Neural progenitor cell (in vitro differentiated cells): ENCODE results near the gene SCMH1. TPM values are rescaled to one million over a fixed set of nuclear protein-coding genes. Genes with fewer than 3 reads are reported as not detected.
"Not testable (repeated sequence)": the region's sequence is repeated elsewhere in the genome, so short reads cannot be mapped to it uniquely, and the experiment has no call there.

Source experiments
- DNase-seq: peaks from one replicate; pipeline ENCODE4 v3.0.0-alpha.2; 2016; ENCODE audit warnings: low spot score
- H2AFZ ChIP-seq: fragments of 200-600 bp; sonication (generic); replicated peaks from 2 replicates; pipeline ENCODE4 v1.6.1; 2016; ENCODE audit warnings: antibody characterized with exemption
- H3F3A ChIP-seq: fragments of 200-600 bp; sonication (generic); 2 replicates; pipeline ENCODE4 v1.6.1; 2016; ENCODE audit warnings: antibody characterized with exemption, low read depth
- H3K27ac ChIP-seq: fragments of 200-600 bp; sonication (generic); 2 replicates; pipeline ENCODE4 v1.5.1; 2016; ENCODE audit warnings: mild to moderate bottlenecking
- H3K27me3 ChIP-seq: fragments of 200-600 bp; sonication (generic); 2 replicates; pipeline ENCODE4 v1.6.1; 2016; ENCODE audit warnings: mild to moderate bottlenecking, moderate library complexity
- H3K36me3 ChIP-seq: fragments of 200-600 bp; sonication (generic); 2 replicates; pipeline ENCODE4 v1.5.1; 2016
- H3K4me1 ChIP-seq: fragments of 200-600 bp; sonication (generic); 2 replicates; pipeline ENCODE4 v1.6.1; 2016; ENCODE audit warnings: mixed run types
- H3K4me2 ChIP-seq: fragments of 200-600 bp; sonication (generic); 2 replicates; pipeline ENCODE4 v1.6.1; 2016
- H3K4me3 ChIP-seq: fragments of 200-600 bp; sonication (generic); 2 replicates; pipeline ENCODE4 v1.5.1; 2016
- H3K79me2 ChIP-seq: fragments of 200-600 bp; sonication (generic); 2 replicates; pipeline ENCODE4 v1.6.1; 2016; ENCODE audit warnings: low read depth
- H3K9ac ChIP-seq: fragments of 200-600 bp; sonication (generic); 2 replicates; pipeline ENCODE4 v1.6.1; 2016
- H3K9me3 ChIP-seq: fragments of 200-600 bp; sonication (generic); 2 replicates; pipeline ENCODE4 v1.5.1; 2016; ENCODE audit warnings: low read depth
- H4K20me1 ChIP-seq: fragments of 200-600 bp; sonication (generic); 2 replicates; pipeline ENCODE4 v1.6.1; 2016; ENCODE audit warnings: low read depth
- H3K27ac Mint-ChIP-seq: 3 replicates; pipeline ENCODE4 v1.8.0; 2021; ENCODE audit warnings: mixed read lengths
- H3K27me3 Mint-ChIP-seq: 2 replicates; pipeline ENCODE4 v1.8.0; 2022; ENCODE audit warnings: low read depth, mild to moderate bottlenecking, inconsistent platforms, moderate library complexity, mixed read lengths; ENCODE audit not compliant: insufficient read depth
- H3K36me3 Mint-ChIP-seq: 3 replicates; pipeline ENCODE4 v1.8.0; 2021; ENCODE audit warnings: mixed read lengths
- H3K4me1 Mint-ChIP-seq: 3 replicates; pipeline ENCODE4 v1.8.0; 2021; ENCODE audit warnings: mixed read lengths
- H3K4me3 Mint-ChIP-seq: 3 replicates; pipeline ENCODE4 v1.8.0; 2021; ENCODE audit warnings: mild to moderate bottlenecking, moderate library complexity, mixed read lengths
- H3K9me3 Mint-ChIP-seq: 3 replicates; pipeline ENCODE4 v1.8.0; 2020; ENCODE audit warnings: mixed read lengths
- CTCF ChIP-seq: fragments of 200-600 bp; sonication (generic); IDR thresholded peaks from 2 replicates; pipeline ENCODE4 v1.5.1; 2017; ENCODE audit warnings: antibody characterized with exemption, mild to moderate bottlenecking
- EZH2 ChIP-seq: fragments of 200-600 bp; sonication (generic); IDR thresholded peaks from 2 replicates; pipeline ENCODE4 v1.6.1; 2017; ENCODE audit warnings: antibody characterized with exemption, mild to moderate bottlenecking, moderate library complexity
- EZH2phosphoT487 ChIP-seq: fragments of 200-600 bp; sonication (generic); IDR thresholded peaks from 2 replicates; pipeline ENCODE4 v1.6.1; 2017; ENCODE audit warnings: antibody characterized with exemption
- total RNA-seq: library from RNA; depleted of rRNA; stranded (reverse); fragments of >200 nt; gene quantifications from 2 replicates; pipeline ENCODE4 v1.2.3, GENCODE V29; 2015; ENCODE audit warnings: low replicate concordance

The SCMH1 gene
- total RNA-seq, 1 donor from 2014 or later: 16.1 TPM

- Histone ChIP-seq H3K4me3 (no peak overlapping the region), H3K9me3 (peaks cover 10% of the 10 kb centered on the region), H3F3A (no peaks in the 10 kb centered on the region), H3K4me1 (no peaks in the 10 kb centered on the region), H3K27ac (no peak overlapping the region), H3K9ac (no peak overlapping the region), H3K36me3 (peaks cover 28% of the 10 kb centered on the region), H3K4me2 (no peak overlapping the region), H3K27me3 (no peaks in the 10 kb centered on the region), H3K79me2 (no peaks in the 10 kb centered on the region), H2AFZ (no peak overlapping the region), H4K20me1 (no peaks in the 10 kb centered on the region)
- no peak overlapping the region for H3K27ac Mint-ChIP-seq
- DNase-seq: no peak
- TF ChIP-seq CTCF: no peak
- no peak for TF ChIP-seq EZH2
- no peak for TF ChIP-seq EZH2phosphoT487
- peaks cover 41% of the 10 kb centered on the region for H3K36me3 Mint-ChIP-seq
- H3K27me3 Mint-ChIP-seq: no peaks in the 10 kb centered on the region
- H3K4me3 Mint-ChIP-seq: no peak overlapping the region
- H3K9me3 Mint-ChIP-seq: peaks cover 13% of the 10 kb centered on the region
- no peaks in the 10 kb centered on the region for H3K4me1 Mint-ChIP-seq
Measured at GRCh38 chr1:41144285-41144684, 97.8 kb downstream of the SCMH1 start.

GRCh38 chr1:41138549-41138948, 103.6 kb downstream of the SCMH1 start:
- peaks cover 15% of the 10 kb centered on the region for H3K9me3 ChIP-seq
- no peak overlapping the region for H3K27ac Mint-ChIP-seq
- H3K4me2 ChIP-seq: no peak overlapping the region
- no peaks in the 10 kb centered on the region for H3K4me1 ChIP-seq
- H3K36me3 Mint-ChIP-seq: peaks cover 70% of the 10 kb centered on the region
- H3F3A ChIP-seq: no peaks in the 10 kb centered on the region
- H3K79me2 ChIP-seq: no peaks in the 10 kb centered on the region
- no peaks in the 10 kb centered on the region for H3K4me1 Mint-ChIP-seq
- H3K36me3 ChIP-seq: peaks cover 28% of the 10 kb centered on the region
- no peak overlapping the region for H2AFZ ChIP-seq
- peaks cover 19% of the 10 kb centered on the region for H3K9me3 Mint-ChIP-seq
- H3K27ac ChIP-seq: no peak overlapping the region
- H4K20me1 ChIP-seq: no peaks in the 10 kb centered on the region
- no peak overlapping the region for H3K4me3 Mint-ChIP-seq
- no peak for DNase-seq
- no peak overlapping the region for H3K9ac ChIP-seq
- no peaks in the 10 kb centered on the region for H3K27me3 ChIP-seq
- TF ChIP-seq CTCF (no peak), EZH2 (no peak), EZH2phosphoT487 (no peak)
- peaks cover 2% of the 10 kb centered on the region for H3K27me3 Mint-ChIP-seq
- no peak overlapping the region for H3K4me3 ChIP-seq

DNA sequence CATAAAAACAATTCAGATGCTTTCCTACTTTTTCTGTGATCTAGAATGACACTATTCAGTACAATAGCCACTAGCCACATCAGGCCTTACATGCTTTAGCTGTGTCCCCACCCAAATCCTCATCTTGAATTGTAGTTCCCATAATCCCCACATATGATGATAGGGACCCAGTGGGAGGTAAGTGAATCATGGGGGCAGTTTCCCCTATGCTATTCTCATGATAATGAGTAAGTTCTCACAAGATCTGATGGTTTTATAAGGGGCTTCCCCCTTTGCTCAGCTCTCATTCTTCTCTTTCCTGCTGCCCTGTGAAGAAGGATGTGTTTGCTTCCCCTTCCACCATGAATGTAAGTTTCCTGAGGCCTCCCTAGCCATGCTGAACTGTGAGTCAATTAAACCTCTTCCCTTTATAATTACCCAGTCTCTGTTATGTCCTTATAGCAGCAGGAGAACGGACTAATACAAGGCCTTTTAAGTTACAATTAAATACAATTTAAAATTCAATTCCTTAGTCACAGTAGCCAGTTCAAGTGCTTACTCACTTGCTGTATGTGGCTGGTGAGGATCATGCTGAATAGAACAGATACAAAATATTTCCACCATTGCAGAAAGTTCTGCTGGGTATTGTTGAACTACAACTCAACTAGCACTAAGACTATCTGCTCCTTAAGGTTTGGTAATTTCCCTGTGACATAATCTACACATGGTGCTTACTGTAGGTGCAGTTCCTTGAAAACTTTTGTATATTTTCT, 106.7 kb downstream of the SCMH1 start:
- H3K79me2 ChIP-seq: no peaks in the 10 kb centered on the region
- H3K9me3 Mint-ChIP-seq: peaks cover 27% of the 10 kb centered on the region
- peaks cover 65% of the 10 kb centered on the region for H3K36me3 Mint-ChIP-seq
- peaks cover 13% of the 10 kb centered on the region for H3K36me3 ChIP-seq
- H3K4me3 ChIP-seq: no peak overlapping the region
- H3K4me2 ChIP-seq: no peak overlapping the region
- DNase-seq: no peak
- H3K27ac ChIP-seq: no peak overlapping the region
- H3K27me3 ChIP-seq: no peaks in the 10 kb centered on the region
- no peaks in the 10 kb centered on the region for H3K4me1 ChIP-seq
- no peaks in the 10 kb centered on the region for H3F3A ChIP-seq
- no peaks in the 10 kb centered on the region for H3K4me1 Mint-ChIP-seq
- no peak overlapping the region for H3K9ac ChIP-seq
- TF ChIP-seq CTCF (no peak), EZH2phosphoT487 (no peak), EZH2 (no peak)
- no peak overlapping the region for H3K4me3 Mint-ChIP-seq
- peaks cover 2% of the 10 kb centered on the region for H3K27me3 Mint-ChIP-seq
- no peak overlapping the region for H2AFZ ChIP-seq
- H3K9me3 ChIP-seq: peaks cover 14% of the 10 kb centered on the region
- H4K20me1 ChIP-seq: no peaks in the 10 kb centered on the region
- no peak overlapping the region for H3K27ac Mint-ChIP-seq

DNA sequence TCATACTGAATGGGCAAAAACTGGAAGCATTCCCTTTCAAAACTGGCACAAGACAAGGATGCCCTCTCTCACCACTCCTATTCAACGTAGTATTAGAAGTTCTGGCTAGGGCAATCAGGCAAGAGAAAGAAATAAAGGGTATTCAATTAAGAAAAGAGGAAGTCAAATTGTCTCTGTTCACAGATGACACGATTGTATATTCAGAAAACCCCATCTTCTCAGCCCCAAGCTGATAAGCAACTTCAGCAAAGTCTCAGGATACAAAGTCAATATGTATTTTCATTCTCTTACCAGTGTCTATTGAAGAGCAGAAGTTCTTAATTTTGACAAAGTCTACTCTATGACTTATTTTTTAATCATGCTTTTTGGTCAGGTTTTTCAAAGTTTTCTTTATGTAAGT, 107.8 kb downstream of the SCMH1 start:
- not testable (repeated sequence) for H3F3A ChIP-seq, H3K79me2 ChIP-seq, H3K9ac ChIP-seq, H3K27ac Mint-ChIP-seq, H3K4me2 ChIP-seq, H3K4me3 ChIP-seq, H4K20me1 ChIP-seq, H3K27me3 ChIP-seq, H3K27me3 Mint-ChIP-seq, H3K27ac ChIP-seq, H3K4me1 Mint-ChIP-seq, H3K4me1 ChIP-seq, H3K4me3 Mint-ChIP-seq, H2AFZ ChIP-seq, DNase-seq, H3K36me3 ChIP-seq
- Mint-ChIP-seq H3K9me3 (peaks cover 20% of the 10 kb centered on the region), H3K36me3 (peaks cover 59% of the 10 kb centered on the region)
- peaks cover 12% of the 10 kb centered on the region for H3K9me3 ChIP-seq
